ENCODE data around the gene MRAP.

The MRAP gene

DNA sequence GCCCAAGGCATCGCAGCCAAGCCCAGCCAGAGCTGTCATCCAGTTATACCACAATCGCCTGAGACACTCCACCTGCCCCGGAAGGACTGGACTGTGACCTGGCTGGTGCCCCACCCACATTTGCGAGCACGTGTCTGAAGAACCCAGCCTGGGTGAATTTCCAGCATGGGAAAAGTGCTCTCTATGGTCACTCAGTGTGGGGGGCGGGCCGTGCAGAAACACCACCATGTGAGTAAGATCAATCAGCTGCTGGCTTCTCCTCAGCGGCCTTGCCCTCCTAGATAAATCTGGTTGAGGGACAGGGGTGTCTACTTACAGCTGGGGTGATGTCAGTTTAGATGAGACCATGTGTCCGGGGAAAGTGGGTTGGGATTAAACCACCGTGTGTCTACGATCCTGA is 49.3 kb downstream of the MRAP start:
- Histone ChIP-seq H3K9me2 (replicated peaks; ENCODE audit: insufficient read depth, low read length) (no peaks in the 10 kb centered on the region), H3F3A (ENCODE audit: insufficient read depth) (no peaks in the 10 kb centered on the region)

DNA sequence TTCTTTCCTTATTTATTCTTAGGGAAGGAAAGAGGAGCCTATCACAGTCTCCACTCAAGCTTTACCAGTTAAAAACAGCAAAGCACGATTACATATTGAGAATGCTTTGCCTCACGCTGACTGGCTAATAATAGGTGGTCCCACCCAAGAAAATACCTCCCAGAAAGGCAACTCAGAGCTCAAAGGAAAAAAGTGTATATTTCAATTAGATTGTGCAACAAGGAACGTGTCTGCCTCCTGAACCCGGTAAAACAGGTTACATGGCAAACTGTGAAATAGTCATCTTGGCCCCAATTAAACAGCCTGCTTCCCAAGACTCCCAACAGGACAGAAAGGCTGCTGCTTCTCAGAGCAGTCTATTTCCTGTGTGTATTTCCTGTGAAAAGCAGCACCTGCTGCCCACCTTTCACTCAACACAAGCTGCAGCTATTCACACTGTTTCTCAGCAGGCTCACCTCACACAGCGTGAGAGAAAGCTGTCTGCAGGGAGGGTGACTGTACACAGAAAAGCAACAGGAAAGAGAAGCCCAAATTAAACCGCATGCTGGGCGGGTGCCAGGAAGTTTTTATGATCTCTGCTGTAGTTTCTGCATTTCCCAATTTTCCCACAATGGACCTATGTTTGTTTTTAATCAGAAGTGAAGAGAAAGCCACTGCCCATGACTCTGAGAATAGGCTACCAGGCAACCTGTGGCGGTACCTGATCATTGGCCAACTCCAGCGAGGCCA is 50.1 kb downstream of the MRAP start:
- H3K4me2 ChIP-seq (ENCODE audit: low read depth, low read length, poor library complexity, severe bottlenecking): no peak overlapping the region
- no peak overlapping the region for H3K9ac ChIP-seq (ENCODE audit: low read length)
- TF ChIP-seq EZH2phosphoT487 (conservative IDR thresholded peaks at IDR 0.05; ENCODE audit: low read length): no peak
- TF ChIP-seq, protein P1, sequence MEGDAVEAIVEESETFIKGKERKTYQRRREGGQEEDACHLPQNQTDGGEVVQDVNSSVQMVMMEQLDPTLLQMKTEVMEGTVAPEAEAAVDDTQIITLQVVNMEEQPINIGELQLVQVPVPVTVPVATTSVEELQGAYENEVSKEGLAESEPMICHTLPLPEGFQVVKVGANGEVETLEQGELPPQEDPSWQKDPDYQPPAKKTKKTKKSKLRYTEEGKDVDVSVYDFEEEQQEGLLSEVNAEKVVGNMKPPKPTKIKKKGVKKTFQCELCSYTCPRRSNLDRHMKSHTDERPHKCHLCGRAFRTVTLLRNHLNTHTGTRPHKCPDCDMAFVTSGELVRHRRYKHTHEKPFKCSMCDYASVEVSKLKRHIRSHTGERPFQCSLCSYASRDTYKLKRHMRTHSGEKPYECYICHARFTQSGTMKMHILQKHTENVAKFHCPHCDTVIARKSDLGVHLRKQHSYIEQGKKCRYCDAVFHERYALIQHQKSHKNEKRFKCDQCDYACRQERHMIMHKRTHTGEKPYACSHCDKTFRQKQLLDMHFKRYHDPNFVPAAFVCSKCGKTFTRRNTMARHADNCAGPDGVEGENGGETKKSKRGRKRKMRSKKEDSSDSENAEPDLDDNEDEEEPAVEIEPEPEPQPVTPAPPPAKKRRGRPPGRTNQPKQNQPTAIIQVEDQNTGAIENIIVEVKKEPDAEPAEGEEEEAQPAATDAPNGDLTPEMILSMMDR (IDR thresholded peaks at IDR 0.05; ENCODE audit: insufficient read depth, low read length, poor library complexity, severe bottlenecking): no peak
- no peaks in the 10 kb centered on the region for H4K20me1 ChIP-seq (ENCODE audit: low read depth, low read length)
- no peak overlapping the region for H2AFZ ChIP-seq (ENCODE audit: low read depth, low read length, severe bottlenecking)
- no peaks in the 10 kb centered on the region for H3K9me2 ChIP-seq (replicated peaks; ENCODE audit: insufficient read depth, low read length)
- H3F3A ChIP-seq (ENCODE audit: insufficient read depth): no peaks in the 10 kb centered on the region
- H3K27me3 ChIP-seq (ENCODE audit: low read length): no peaks in the 10 kb centered on the region
- no peak overlapping the region for H3K4me3 ChIP-seq (ENCODE audit: insufficient read depth, low read length, poor library complexity, severe bottlenecking)
- no peaks in the 10 kb centered on the region for H3K79me2 ChIP-seq (ENCODE audit: insufficient read depth, low read length)
- peaks cover 23% of the 10 kb centered on the region for H3K36me3 ChIP-seq (ENCODE audit: low read length)
- H3K27ac ChIP-seq (ENCODE audit: low read depth, low read length): no peak overlapping the region
- no peaks in the 10 kb centered on the region for H3K9me3 ChIP-seq (ENCODE audit: insufficient read depth, low read length)

More for the DNA sequence above, 49.3 kb downstream of the MRAP start:
- Histone ChIP-seq H4K20me1 (ENCODE audit: low read depth, low read length) (no peaks in the 10 kb centered on the region), H3K36me3 (ENCODE audit: low read length) (peaks cover 31% of the 10 kb centered on the region), H3K9ac (ENCODE audit: low read length) (no peak overlapping the region), H3K4me3 (ENCODE audit: insufficient read depth, low read length, poor library complexity, severe bottlenecking) (no peak overlapping the region), H3K27ac (ENCODE audit: low read depth, low read length) (no peak overlapping the region), H3K79me2 (ENCODE audit: insufficient read depth, low read length) (no peaks in the 10 kb centered on the region), H3K9me3 (ENCODE audit: insufficient read depth, low read length) (no peaks in the 10 kb centered on the region), H3K4me2 (ENCODE audit: low read depth, low read length, poor library complexity, severe bottlenecking) (no peak overlapping the region), H3K27me3 (ENCODE audit: low read length) (no peaks in the 10 kb centered on the region), H2AFZ (ENCODE audit: low read depth, low read length, severe bottlenecking) (no peak overlapping the region)
- no peak for TF ChIP-seq EZH2phosphoT487 (conservative IDR thresholded peaks at IDR 0.05; ENCODE audit: low read length)
- TF ChIP-seq, protein P1 (IDR thresholded peaks at IDR 0.05; ENCODE audit: insufficient read depth, low read length, poor library complexity, severe bottlenecking): no peak

DNA sequence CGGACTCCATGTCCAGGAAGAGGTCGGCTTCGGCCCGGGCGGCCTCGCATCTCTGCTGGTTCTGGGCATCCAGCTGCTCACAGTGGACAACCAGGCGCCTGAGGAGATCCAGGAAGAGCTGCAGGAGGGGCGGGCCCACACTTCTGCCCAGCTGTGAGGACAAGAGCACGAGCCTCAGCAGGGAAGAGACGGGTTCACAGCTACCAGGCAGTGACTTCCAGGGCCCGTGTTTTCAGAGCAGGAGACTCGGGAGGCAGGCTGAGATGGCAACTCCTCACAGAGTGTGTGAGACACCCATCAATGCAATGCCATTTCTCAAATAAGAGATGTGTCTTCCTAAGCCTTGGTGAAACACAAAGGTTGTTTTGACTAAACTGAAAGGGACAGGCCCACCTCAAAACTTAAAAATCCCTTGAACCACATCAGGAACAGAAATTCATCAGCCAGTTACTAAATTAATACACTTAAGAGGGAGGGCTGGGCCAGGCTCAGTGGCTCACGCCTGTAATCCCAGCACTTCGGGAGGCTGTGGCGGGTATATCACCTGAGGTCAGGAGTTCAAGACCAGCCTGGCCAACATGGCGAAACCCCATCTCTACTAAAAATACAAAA is 50.8 kb downstream of the MRAP start:
- H3K4me2 ChIP-seq (ENCODE audit: low read depth, low read length, poor library complexity, severe bottlenecking): no peak overlapping the region
- no peak overlapping the region for H2AFZ ChIP-seq (ENCODE audit: low read depth, low read length, severe bottlenecking)
- peaks cover 17% of the 10 kb centered on the region for H3K36me3 ChIP-seq (ENCODE audit: low read length)
- H3K9me2 ChIP-seq (replicated peaks; ENCODE audit: insufficient read depth, low read length): no peaks in the 10 kb centered on the region
- H3K4me3 ChIP-seq (ENCODE audit: insufficient read depth, low read length, poor library complexity, severe bottlenecking): no peak overlapping the region
- H3K9me3 ChIP-seq (ENCODE audit: insufficient read depth, low read length): no peaks in the 10 kb centered on the region
- H3F3A ChIP-seq (ENCODE audit: insufficient read depth): no peaks in the 10 kb centered on the region
- TF ChIP-seq EZH2phosphoT487 (conservative IDR thresholded peaks at IDR 0.05; ENCODE audit: low read length): no peak
- TF ChIP-seq, protein P1 (IDR thresholded peaks at IDR 0.05; ENCODE audit: insufficient read depth, low read length, poor library complexity, severe bottlenecking): no peak
- no peak overlapping the region for H3K9ac ChIP-seq (ENCODE audit: low read length)
- H3K79me2 ChIP-seq (ENCODE audit: insufficient read depth, low read length): no peaks in the 10 kb centered on the region
- H3K27me3 ChIP-seq (ENCODE audit: low read length): no peaks in the 10 kb centered on the region
- H3K27ac ChIP-seq (ENCODE audit: low read depth, low read length): no peak overlapping the region
- no peaks in the 10 kb centered on the region for H4K20me1 ChIP-seq (ENCODE audit: low read depth, low read length)

Measured in SU-DHL-6 (cell line).